ENCODE results near the gene CABP5. TPM values are rescaled to one million over a fixed set of nuclear protein-coding genes. Genes with fewer than 3 reads are reported as not detected.

Gene CABP5
- polyA plus RNA-seq, 3 donors: 0.17 TPM; not detected in 2

DNA sequence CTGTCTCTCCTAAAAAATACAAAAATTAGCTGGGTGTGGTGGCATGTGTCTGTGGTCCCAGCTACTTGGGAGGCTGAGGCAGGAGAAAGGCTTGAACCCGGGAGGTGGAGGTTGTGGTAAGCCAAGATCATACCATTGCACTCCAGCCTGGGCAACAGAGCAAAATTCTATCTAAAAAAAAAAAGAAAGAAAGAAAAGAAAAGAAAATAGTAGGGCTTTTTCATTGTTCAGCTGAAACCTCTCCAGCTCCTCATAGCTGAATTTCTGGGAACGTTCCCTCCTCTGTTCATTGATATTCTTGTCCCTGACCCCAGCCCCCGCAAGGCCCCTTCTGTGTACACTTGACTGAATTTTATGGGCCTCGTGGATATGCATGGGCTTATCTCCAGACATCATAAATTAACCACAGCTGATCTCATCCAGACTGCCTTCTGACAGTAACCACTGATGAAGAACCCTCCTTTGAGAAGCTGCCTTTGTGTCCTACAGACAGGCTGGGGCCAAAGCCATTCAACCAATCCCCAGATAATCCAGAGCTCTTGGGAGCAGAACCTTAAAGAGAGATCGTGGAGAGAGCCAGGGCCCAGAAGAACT, 49.6 kb downstream of the CABP5 start, which contains the start of gene ELSPBP1:
TSS of gene ELSPBP1 (plus strand) at position 424 of the 594 bp plus-strand sequence. CDS start 14,036 bp downstream, outside the sequence.
- Mint-ChIP-seq H3K27ac (no peak within 1 kb of the TSS), H3K36me3 (no peaks in the 10 kb centered on the region), H3K27me3 (ENCODE audit: low read depth in 3 of 3) (peaks cover 14 to 15% (median 15%) of the 10 kb centered on the region in 3 donors), H3K9me3 (peaks cover 0 to 6% (median 1%) of the 10 kb centered on the region in 7 donors), H3K4me1 (no peaks in the 10 kb centered on the region), H3K4me3 (no peak within 1 kb of the TSS)
- 72% methylated on average over 3 of the region's 5 CpGs for WGBS (ENCODE audit: insufficient coverage)
- Histone ChIP-seq H3K4me3 (replicated peaks in 1 of 3; ENCODE audit: low read depth in 2 of 3, low read length in 3 of 3) (no peak within 1 kb of the TSS), H3K4me1 (ENCODE audit: control insufficient read depth in 1 of 2, insufficient read depth in 2 of 2, low read length in 2 of 2) (no peaks in the 10 kb centered on the region), H3K27ac (ENCODE audit: low read depth in 1 of 2, low read length in 2 of 2) (no peak within 1 kb of the TSS), H2AFZ (ENCODE audit: insufficient read depth, low read depth, low read length, poor library complexity, severe bottlenecking) (no peak within 1 kb of the TSS), H3K9me3 (replicated peaks in 1 of 2; ENCODE audit: control insufficient read depth in 1 of 2, insufficient read depth in 1 of 2, low read length in 2 of 2) (no peaks in the 10 kb centered on the region), H3K79me2 (ENCODE audit: insufficient read depth, low read length) (no peaks in the 10 kb centered on the region), H4K20me1 (ENCODE audit: insufficient read depth, low read length) (no peaks in the 10 kb centered on the region), H3K9ac (ENCODE audit: insufficient read depth, low read length, poor library complexity, severe bottlenecking) (no peak within 1 kb of the TSS), H3K36me3 (replicated peaks in 1 of 2; ENCODE audit: control insufficient read depth in 1 of 2, insufficient read depth in 2 of 2, low read length in 2 of 2) (no peaks in the 10 kb centered on the region), H3K27me3 (ENCODE audit: control insufficient read depth in 2 of 2, insufficient read depth in 2 of 2, low read length in 2 of 2) (peaks cover 0 to 2% of the 10 kb centered on the region in 2 donors), H3K4me2 (replicated peaks; ENCODE audit: extremely low read depth, low read length, poor library complexity, severe bottlenecking) (no peak within 1 kb of the TSS)
- intact Hi-C loops (cut with micrococcal nuclease): no loop called here
- DNase-seq: no peak
- TF ChIP-seq, protein P1, sequence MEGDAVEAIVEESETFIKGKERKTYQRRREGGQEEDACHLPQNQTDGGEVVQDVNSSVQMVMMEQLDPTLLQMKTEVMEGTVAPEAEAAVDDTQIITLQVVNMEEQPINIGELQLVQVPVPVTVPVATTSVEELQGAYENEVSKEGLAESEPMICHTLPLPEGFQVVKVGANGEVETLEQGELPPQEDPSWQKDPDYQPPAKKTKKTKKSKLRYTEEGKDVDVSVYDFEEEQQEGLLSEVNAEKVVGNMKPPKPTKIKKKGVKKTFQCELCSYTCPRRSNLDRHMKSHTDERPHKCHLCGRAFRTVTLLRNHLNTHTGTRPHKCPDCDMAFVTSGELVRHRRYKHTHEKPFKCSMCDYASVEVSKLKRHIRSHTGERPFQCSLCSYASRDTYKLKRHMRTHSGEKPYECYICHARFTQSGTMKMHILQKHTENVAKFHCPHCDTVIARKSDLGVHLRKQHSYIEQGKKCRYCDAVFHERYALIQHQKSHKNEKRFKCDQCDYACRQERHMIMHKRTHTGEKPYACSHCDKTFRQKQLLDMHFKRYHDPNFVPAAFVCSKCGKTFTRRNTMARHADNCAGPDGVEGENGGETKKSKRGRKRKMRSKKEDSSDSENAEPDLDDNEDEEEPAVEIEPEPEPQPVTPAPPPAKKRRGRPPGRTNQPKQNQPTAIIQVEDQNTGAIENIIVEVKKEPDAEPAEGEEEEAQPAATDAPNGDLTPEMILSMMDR (IDR thresholded peaks at IDR 0.05): no peak

DNA sequence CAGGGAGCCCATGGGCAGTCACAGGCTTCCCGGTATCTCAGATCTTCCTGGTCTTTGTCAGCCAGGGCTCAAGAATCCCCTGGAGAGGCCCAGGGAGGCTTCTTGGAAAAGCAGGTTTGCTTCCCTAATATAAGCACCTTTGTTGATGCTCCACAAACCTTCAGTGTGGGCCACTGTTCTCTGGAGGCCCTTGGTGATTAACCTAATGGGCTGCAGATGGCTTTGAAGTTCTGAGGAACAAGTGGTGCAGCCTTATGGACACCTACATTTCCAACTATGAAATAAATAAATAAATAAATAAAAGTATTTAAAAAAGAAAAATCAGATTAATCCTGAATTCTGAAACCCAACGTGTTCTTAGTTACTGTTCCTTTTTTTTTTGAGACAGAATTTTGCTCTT, 51.8 kb downstream of the CABP5 start, which contains the start of gene BSPH1:
TSS of gene BSPH1 (minus strand) at position 101 of the 400 bp plus-strand sequence. CDS start at position 12, 89 bp downstream.
- Histone ChIP-seq H3K36me3 (replicated peaks in 1 of 2; ENCODE audit: control insufficient read depth in 1 of 2, insufficient read depth in 2 of 2, low read length in 2 of 2) (no peaks in the 10 kb centered on the region), H2AFZ (ENCODE audit: insufficient read depth, low read depth, low read length, poor library complexity, severe bottlenecking) (no peak within 1 kb of the TSS), H3K27me3 (ENCODE audit: control insufficient read depth in 2 of 2, insufficient read depth in 2 of 2, low read length in 2 of 2) (peaks cover 0 to 2% of the 10 kb centered on the region in 2 donors), H3K4me2 (replicated peaks; ENCODE audit: extremely low read depth, low read length, poor library complexity, severe bottlenecking) (no peak within 1 kb of the TSS), H4K20me1 (ENCODE audit: insufficient read depth, low read length) (no peaks in the 10 kb centered on the region), H3K4me3 (replicated peaks in 1 of 3; ENCODE audit: low read depth in 2 of 3, low read length in 3 of 3) (no peak within 1 kb of the TSS), H3K9me3 (replicated peaks in 1 of 2; ENCODE audit: control insufficient read depth in 1 of 2, insufficient read depth in 1 of 2, low read length in 2 of 2) (no peaks in the 10 kb centered on the region), H3K4me1 (ENCODE audit: control insufficient read depth in 1 of 2, insufficient read depth in 2 of 2, low read length in 2 of 2) (no peaks in the 10 kb centered on the region), H3K9ac (ENCODE audit: insufficient read depth, low read length, poor library complexity, severe bottlenecking) (no peak within 1 kb of the TSS), H3K79me2 (ENCODE audit: insufficient read depth, low read length) (no peaks in the 10 kb centered on the region), H3K27ac (ENCODE audit: low read depth in 1 of 2, low read length in 2 of 2) (no peak within 1 kb of the TSS)
- TF ChIP-seq, protein P1 (IDR thresholded peaks at IDR 0.05): no peak
- H3K27me3 Mint-ChIP-seq (ENCODE audit: low read depth in 3 of 3): peaks cover 15 to 18% (median 17%) of the 10 kb centered on the region in 3 donors
- H3K4me1 Mint-ChIP-seq: no peaks in the 10 kb centered on the region
- H3K27ac Mint-ChIP-seq: no peak within 1 kb of the TSS
- intact Hi-C loops (cut with micrococcal nuclease): no loop called here
- 63% methylated on average over 1 of the region's 2 CpGs for WGBS (ENCODE audit: insufficient coverage)
- no peak for DNase-seq
- peaks cover 0 to 2% (median 0%) of the 10 kb centered on the region in 7 donors for H3K9me3 Mint-ChIP-seq
- peak within 1 kb of the TSS in 1 of 2 donors; percentile 21 for H3K4me3 Mint-ChIP-seq
- H3K36me3 Mint-ChIP-seq: no peaks in the 10 kb centered on the region
